SK-N-SH (cell line): ENCODE data around the gene COL2A1. TPM values are rescaled to one million over a fixed set of nuclear protein-coding genes. Genes with fewer than 3 reads are reported as not detected.

ENCODE experiments used
- CTCF ChIA-PET: fragments of 300-600, 350-600 bp; formaldehyde crosslinking; extraction: SDS; loops from one replicate; lab custom pipeline; 2021; lab: Yijun Ruan, JAX
- POLR2A ChIA-PET: fragments of 350-600 bp; sonication (Branson Sonifier 250); formaldehyde crosslinking; extraction: SDS; loops from one replicate; lab custom pipeline; 2020; ENCODE audit warnings: antibody characterized with exemption, inconsistent platforms; lab: Yijun Ruan, JAX
- DNase-seq: peaks from one replicate; pipeline ENCODE4 v3.0.0; 2012
- H2AFZ ChIP-seq: fragments of 200-600 bp; sonication (generic); 2 replicates; pipeline ENCODE4 v1.8.1; 2016; ENCODE audit warnings: antibody characterized with exemption, mild to moderate bottlenecking, low read depth
- H3F3A ChIP-seq: fragments of 200-600 bp; sonication (generic); replicated peaks from 2 replicates; pipeline ENCODE3; 2016; ENCODE audit warnings: antibody characterized with exemption, mild to moderate bottlenecking; ENCODE audit not compliant: insufficient read depth
- H3K27ac ChIP-seq, 2 experiments: fragments of 200-500 bp in 1 of 2; fragments of 200-600 bp in 1 of 2; sonication (Bioruptor generic) in 1 of 2; sonication (generic), shearing (Covaris generic) in 1 of 2; 2 replicates each; pipeline versions ENCODE4 v1.5.1 to v1.6.1; 2014 to 2016; ENCODE audit warnings: low read depth in 2 of 2, inconsistent platforms in 1 of 2, low read length in 1 of 2, mild to moderate bottlenecking in 1 of 2, mixed read lengths in 1 of 2
- H3K27me3 ChIP-seq: fragments of 200-600 bp; sonication (generic), shearing (Covaris generic); 2 replicates; pipeline ENCODE4 v1.6.1; 2016; ENCODE audit warnings: mixed run types; ENCODE audit not compliant: insufficient read depth
- H3K36me3 ChIP-seq, 2 experiments: fragments of 200-500 bp in 1 of 2; fragments of 200-600 bp in 1 of 2; sonication (Bioruptor generic) in 1 of 2; sonication (generic) in 1 of 2; replicated peaks in 1 of 2; 2 replicates each; pipeline versions ENCODE3 to v1.5.1; 2014 to 2016; ENCODE audit warnings: low read length in 1 of 2, mild to moderate bottlenecking in 1 of 2; ENCODE audit not compliant: insufficient read depth in 2 of 2, control insufficient read depth in 1 of 2
- H3K4me1 ChIP-seq, 2 experiments: fragments of 200-500 bp in 1 of 2; fragments of 200-600 bp in 1 of 2; sonication (Bioruptor generic) in 1 of 2; sonication (generic), shearing (Covaris generic) in 1 of 2; 2 replicates each; pipeline versions ENCODE4 v1.5.1 to v1.6.1; 2014 to 2016; ENCODE audit warnings: low read depth in 1 of 2, low read length in 1 of 2, mixed run types in 1 of 2; ENCODE audit not compliant: insufficient read depth in 2 of 2, control insufficient read depth in 1 of 2
- H3K4me2 ChIP-seq: fragments of 200-600 bp; sonication (generic), shearing (Covaris generic); 2 replicates; pipeline ENCODE4 v1.6.1; 2017; ENCODE audit warnings: mixed run types
- H3K4me3 ChIP-seq, 2 experiments: fragments of 200-500 bp in 1 of 2; fragments of 200-600 bp in 1 of 2; sonication (Bioruptor generic) in 1 of 2; sonication (generic), shearing (Covaris generic) in 1 of 2; 2 replicates each; pipeline versions ENCODE4 v1.5.1 to v1.8.1; 2014 to 2016; ENCODE audit warnings: low read depth in 2 of 2, inconsistent platforms in 1 of 2, low read length in 1 of 2, mild to moderate bottlenecking in 1 of 2, mixed read lengths in 1 of 2, moderate library complexity in 1 of 2
- H3K79me2 ChIP-seq: fragments of 200-600 bp; sonication (generic); 2 replicates; pipeline ENCODE4 v1.8.1; 2017; ENCODE audit warnings: mild to moderate bottlenecking; ENCODE audit not compliant: insufficient read depth
- H3K9ac ChIP-seq: fragments of 200-600 bp; sonication (generic); 2 replicates; pipeline ENCODE4 v1.6.1; 2017; ENCODE audit warnings: mixed run types
- H3K9me2 ChIP-seq: fragments of 200-600 bp; sonication (generic); 2 replicates; pipeline ENCODE4 v1.6.1; 2017; ENCODE audit warnings: mixed run types
- H3K9me3 ChIP-seq: fragments of 200-600 bp; sonication (generic); 2 replicates; pipeline ENCODE4 v1.6.1; 2017; ENCODE audit warnings: mixed run types, mild to moderate bottlenecking, moderate library complexity
- H4K20me1 ChIP-seq: fragments of 200-600 bp; sonication (generic); 2 replicates; pipeline ENCODE4 v1.6.1; 2017; ENCODE audit warnings: mild to moderate bottlenecking, mixed run types; ENCODE audit not compliant: insufficient read depth
- CHD2 ChIP-seq: fragments of 150-350 bp; IDR thresholded peaks from 2 replicates; pipeline ENCODE4 v1.6.1; 2018; ENCODE audit warnings: low read length; ENCODE audit not compliant: partially characterized antibody
- EP300 ChIP-seq, 2 experiments: IDR thresholded peaks; 2 replicates each; pipeline versions ENCODE4 v1.4.0 to v1.6.1; 2012; ENCODE audit warnings: borderline replicate concordance in 1 of 2, low read depth in 1 of 2, low read length in 1 of 2
- FOSL2 ChIP-seq: IDR thresholded peaks from 2 replicates; pipeline ENCODE4 v1.4.0; 2012; ENCODE audit warnings: low read depth, mild to moderate bottlenecking, moderate library complexity, borderline replicate concordance
- FOXJ3 ChIP-seq: sonication (generic); formaldehyde crosslinking; IDR thresholded peaks from 2 replicates; pipeline ENCODE4 v1.5.1; 2020; ENCODE audit warnings: mild to moderate bottlenecking, missing genetic modification reagents
- GATA2 ChIP-seq: sonication (generic); formaldehyde crosslinking; IDR thresholded peaks from 2 replicates; pipeline ENCODE4 v1.5.0; 2020; ENCODE audit warnings: mild to moderate bottlenecking, missing genetic modification reagents
- MEF2A ChIP-seq: IDR thresholded peaks from 2 replicates; pipeline ENCODE4 v1.4.0; 2012; ENCODE audit warnings: low read depth, borderline replicate concordance
- POLR2AphosphoS5 ChIP-seq: IDR thresholded peaks from 2 replicates; pipeline ENCODE4 v1.6.1; 2012; ENCODE audit warnings: low read depth, low read length
- RAD21 ChIP-seq: IDR thresholded peaks from 2 replicates; pipeline ENCODE4 v1.6.1; 2012; ENCODE audit warnings: mild to moderate bottlenecking, low read length
- RCOR1 ChIP-seq: fragments of 150-350 bp; IDR thresholded peaks from 2 replicates; pipeline ENCODE4 v1.6.1; 2017; ENCODE audit warnings: antibody characterized with exemption, low read length
- REST ChIP-seq: IDR thresholded peaks from 2 replicates; pipeline ENCODE4 v1.6.1; 2012; ENCODE audit warnings: mild to moderate bottlenecking, low read depth, low read length, moderate library complexity
- TCF12 ChIP-seq: IDR thresholded peaks from 2 replicates; pipeline ENCODE4 v1.4.0; 2012
- USF2 ChIP-seq: fragments of 150-350 bp; IDR thresholded peaks from 2 replicates; pipeline ENCODE4 v1.6.1; 2017; ENCODE audit warnings: antibody characterized with exemption, low read length, low read depth, borderline replicate concordance
- YY1 ChIP-seq: IDR thresholded peaks from 2 replicates; pipeline ENCODE4 v1.4.0; 2012; ENCODE audit warnings: low read depth, mild to moderate bottlenecking
- ZBTB33 ChIP-seq: IDR thresholded peaks from 2 replicates; pipeline ENCODE4 v1.4.0; 2012; ENCODE audit warnings: low read depth, borderline replicate concordance
- WGBS: methylation state at CpG from one replicate; pipeline ENCODE4 v1.1.6; 2017; ENCODE audit warnings: low lambda C conversion rate; 5-methylcytosine and 5-hydroxymethylcytosine counted together
- polyA plus RNA-seq, 3 experiments: library from polyadenylated mRNA; depleted of rRNA; stranded (reverse); fragments of >200 nt; gene quantifications; 2 replicates each; pipeline ENCODE4 v1.2.3, GENCODE V29; 2012

COL2A1 gene
- polyA plus RNA-seq, 1 of the 3 experiments (the other 2 are of a cell fraction), result 0.02 TPM

GRCh38 chr12:48039151-48039550, 34.9 kb upstream of the COL2A1 start:
- WGBS, result 100% methylated on average over 1 of the region's 1 CpG
- no peaks in the 10 kb centered on the region for H3K4me1 ChIP-seq
- H3K4me3 ChIP-seq, result no peak overlapping the region
- peaks cover 9 to 12% of the 10 kb centered on the region in 2 experiments for H3K36me3 ChIP-seq
- no peaks in the 10 kb centered on the region for H3K9me2 ChIP-seq
- no peak overlapping the region for H3K27ac ChIP-seq
- H3F3A ChIP-seq, result no peaks in the 10 kb centered on the region
- H3K4me2 ChIP-seq, result no peak overlapping the region
- H3K9me3 ChIP-seq, result no peaks in the 10 kb centered on the region
- ChIA-PET POLR2A (no interaction called here), CTCF (interaction anchor here (0.9 kb wide), 1 partner anchor 28 kb away, joined by 3 read pairs; no protein-coding TSS in a partner anchor)
- no peaks in the 10 kb centered on the region for H4K20me1 ChIP-seq
- H3K9ac ChIP-seq, result no peak overlapping the region
- no peaks in the 10 kb centered on the region for H3K27me3 ChIP-seq
- H3K79me2 ChIP-seq, result no peaks in the 10 kb centered on the region
- H2AFZ ChIP-seq, result no peak overlapping the region
- no peak for TF ChIP-seq TCF12
- no peak for TF ChIP-seq EP300 (IDR thresholded peaks at IDR 0.05; ENCODE audit: borderline replicate concordance in 1 of 2, low read depth in 1 of 2, low read length in 1 of 2)
- no peak for TF ChIP-seq REST
- no peak for TF ChIP-seq FOXJ3
- TF ChIP-seq USF2, result no peak
- TF ChIP-seq POLR2AphosphoS5, result no peak
- TF ChIP-seq MEF2A, result no peak
- TF ChIP-seq YY1, result no peak
- no peak for TF ChIP-seq ZBTB33
- no peak for TF ChIP-seq RAD21
- TF ChIP-seq GATA2 (CRISPR knock-in tag), result no peak
- no peak for TF ChIP-seq FOSL2
- no peak for TF ChIP-seq CHD2
- TF ChIP-seq RCOR1, result no peak
- DNase-seq, result no peak
